Inflammatory macrophage (primary cell): ENCODE data around the gene LGALS7.

Experiments
- DNase-seq, 2 donors: peaks; one replicate each; pipeline ENCODE4 v3.0.0-alpha.2; 2020 to 2022

LGALS7 gene

GRCh38 chr19:38737921-38738737, 35.2 kb downstream of the LGALS7 start:
- no peak for DNase-seq

GRCh38 chr19:38737281-38737865, 35.9 kb downstream of the LGALS7 start:
- no peak for DNase-seq

DNA sequence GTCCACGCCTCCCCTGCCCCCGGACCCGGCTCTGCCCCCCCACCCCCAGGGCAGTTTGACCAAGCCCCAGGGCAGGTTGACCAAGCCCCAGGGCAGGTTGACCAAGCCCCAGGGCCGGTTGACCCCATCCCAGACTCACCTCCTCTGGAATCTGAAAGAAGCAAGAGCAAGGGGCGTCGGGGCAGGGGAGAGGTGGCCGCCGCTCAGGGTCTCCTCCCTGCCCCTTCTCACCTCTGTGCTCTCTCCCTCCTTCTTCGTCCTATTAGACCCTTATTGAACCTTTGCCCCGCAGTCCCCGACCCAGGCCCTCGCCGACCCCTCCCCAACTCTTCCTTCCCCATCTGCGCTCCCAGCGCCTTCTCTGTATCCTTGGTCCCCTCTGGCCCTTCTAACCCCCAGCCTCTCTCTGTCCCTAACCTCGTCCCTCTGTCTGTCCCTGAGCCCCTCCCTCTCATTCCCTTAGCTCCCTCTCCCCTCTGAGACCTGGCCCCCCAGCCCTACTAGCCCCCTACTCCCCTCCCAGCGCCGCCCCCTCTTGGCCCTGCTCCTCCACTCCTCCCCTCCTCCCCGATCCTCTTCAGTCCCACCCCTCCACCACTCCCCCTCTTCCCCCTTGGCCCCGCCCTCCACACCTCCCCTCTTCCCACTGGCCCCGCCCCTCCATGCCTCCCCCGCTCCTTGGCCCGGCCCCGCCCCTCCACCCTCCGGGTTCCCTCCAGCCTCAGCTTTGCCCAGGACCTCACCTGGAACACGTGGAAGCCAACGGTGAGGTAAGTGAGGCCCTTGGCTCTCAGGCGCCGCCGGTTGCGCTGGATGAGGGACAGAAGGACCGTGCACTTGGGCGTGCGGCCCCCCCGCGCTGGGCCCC, 36.7 kb downstream of the LGALS7 start:
- DNase-seq = no peak

- DNase-seq = peak in 1 of 2 donors; percentile 19
Observed at GRCh38 chr19:38736036-38736412, 37.3 kb downstream of the LGALS7 start.

- DNase-seq = no peak
Observed at GRCh38 chr19:38735257-38735686, 38.0 kb downstream of the LGALS7 start.

GRCh38 chr19:38734426-38735256, 38.7 kb downstream of the LGALS7 start:
- peak in 1 of 2 donors; percentile 16 for DNase-seq

- DNase-seq = no peak
Observed at GRCh38 chr19:38734176-38734425, 39.2 kb downstream of the LGALS7 start.

- no peak for DNase-seq
Observed at GRCh38 chr19:38733493-38734175, 39.7 kb downstream of the LGALS7 start.

GRCh38 chr19:38733241-38733492, 40.1 kb downstream of the LGALS7 start:
- no peak for DNase-seq

GRCh38 chr19:38731654-38732301, 41.5 kb downstream of the LGALS7 start:
- no peak for DNase-seq

DNA sequence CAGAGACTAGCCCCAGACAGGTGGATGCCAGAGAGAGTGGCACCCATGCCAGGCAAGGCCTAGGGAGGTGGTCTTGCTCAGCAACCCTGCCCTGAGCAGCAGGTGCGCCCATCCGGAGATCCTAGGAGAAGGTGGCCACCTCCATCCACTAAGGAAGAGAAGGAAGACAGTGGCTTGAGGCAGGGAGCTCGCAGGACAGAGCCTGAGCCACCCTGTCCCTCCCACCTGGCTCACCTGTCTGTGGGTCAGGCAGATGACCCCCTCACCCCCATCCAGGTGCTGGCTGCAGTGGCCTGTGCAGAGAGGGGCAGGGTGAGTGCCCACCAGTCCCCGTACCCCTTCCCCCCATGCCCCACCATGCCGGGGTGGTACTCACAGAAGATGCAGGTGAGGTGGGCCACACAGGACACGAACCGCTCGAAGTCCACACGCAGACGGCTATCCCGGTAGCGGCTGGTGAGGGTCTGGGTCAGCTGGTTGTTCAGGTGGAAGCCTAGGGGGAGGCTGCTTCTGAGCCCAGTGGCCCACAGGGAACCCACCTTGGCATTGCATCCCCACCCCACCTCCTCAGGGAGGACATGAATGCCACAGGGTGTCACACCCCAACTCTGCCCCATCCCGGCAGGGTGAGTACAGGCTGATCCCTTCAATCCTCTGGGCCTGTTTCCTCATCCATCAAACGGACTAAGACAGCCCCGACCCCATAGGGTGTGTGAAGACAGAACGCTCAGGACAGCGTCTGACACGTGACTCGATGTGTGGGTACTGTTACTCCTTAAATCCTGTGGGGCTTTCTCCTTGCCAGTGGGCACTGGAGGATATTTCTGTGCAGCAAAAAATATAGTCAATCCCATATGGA, 42.4 kb downstream of the LGALS7 start:
- no peak for DNase-seq

GRCh38 chr19:38730470-38730730, 42.9 kb downstream of the LGALS7 start:
- no peak for DNase-seq

DNA sequence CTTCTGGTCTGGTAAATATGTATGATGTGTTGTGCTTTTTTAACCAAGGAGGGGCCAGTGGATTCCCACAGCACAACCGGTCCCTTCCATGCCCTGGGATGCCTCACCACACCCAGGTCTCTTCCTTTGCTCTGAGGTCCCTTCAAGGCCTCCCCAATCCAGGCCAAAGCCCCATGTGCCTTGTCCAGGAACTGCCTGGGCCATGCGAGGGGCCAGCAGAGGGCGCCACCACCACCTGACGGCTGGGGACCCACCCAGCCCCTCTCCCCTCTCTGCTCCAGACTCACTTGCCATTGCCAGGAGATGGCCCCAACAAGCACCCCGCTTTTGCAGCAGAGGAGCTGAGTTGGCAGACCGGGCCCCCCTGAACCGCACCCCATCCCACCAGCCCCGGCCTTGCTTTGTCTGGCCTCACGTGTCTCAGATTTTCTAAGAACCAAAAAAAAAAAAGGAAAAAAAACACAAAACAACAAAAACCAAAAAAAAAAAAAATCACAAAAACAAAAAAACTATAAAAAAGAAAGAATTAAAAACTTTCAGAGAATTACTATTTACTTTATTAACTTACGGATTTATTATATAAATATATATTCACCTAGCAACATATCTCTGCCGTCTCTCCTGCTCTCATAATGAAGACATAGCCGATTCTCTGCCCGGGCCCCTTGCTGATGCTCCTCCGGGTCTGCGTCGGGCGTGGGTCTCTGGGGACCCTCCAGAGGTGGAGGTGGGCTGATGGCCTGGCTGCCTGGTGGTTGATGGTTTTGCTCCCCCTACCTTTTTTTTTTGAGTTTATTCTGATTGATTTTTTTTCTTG, 43.5 kb downstream of the LGALS7 start:
- peak; percentile 57 to 58 for DNase-seq

DNA sequence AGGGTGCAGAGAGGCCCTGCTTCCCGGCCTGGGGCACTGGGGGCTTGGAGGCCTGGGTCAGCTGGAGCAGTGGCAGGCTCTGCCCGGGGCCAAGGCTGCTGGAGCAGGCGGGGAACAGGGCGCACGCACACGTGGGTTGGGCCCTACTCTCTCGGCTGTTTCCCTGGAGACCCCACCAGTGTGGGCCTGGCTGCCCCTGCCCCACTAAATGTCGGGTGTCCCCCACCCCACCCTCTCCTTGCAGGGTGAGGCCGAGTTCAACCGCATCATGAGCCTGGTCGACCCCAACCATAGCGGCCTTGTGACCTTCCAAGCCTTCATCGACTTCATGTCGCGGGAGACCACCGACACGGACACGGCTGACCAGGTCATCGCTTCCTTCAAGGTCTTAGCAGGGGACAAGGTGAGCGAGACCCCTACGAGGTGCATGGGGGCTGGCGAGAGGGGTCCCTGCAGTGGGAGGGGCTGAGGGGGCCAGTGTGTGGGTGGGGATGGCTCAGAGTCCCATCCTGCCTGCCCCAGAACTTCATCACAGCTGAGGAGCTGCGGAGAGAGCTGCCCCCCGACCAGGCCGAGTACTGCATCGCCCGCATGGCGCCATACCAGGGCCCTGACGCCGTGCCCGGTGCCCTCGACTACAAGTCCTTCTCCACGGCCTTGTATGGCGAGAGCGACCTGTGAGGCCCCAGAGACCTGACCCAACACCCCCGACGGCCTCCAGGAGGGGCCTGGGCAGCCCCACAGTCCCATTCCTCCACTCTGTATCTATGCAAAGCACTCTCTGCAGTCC, 44.4 kb downstream of the LGALS7 start:
- DNase-seq = no peak

GRCh38 chr19:38727868-38728660, 45.3 kb downstream of the LGALS7 start:
- no peak for DNase-seq

DNA sequence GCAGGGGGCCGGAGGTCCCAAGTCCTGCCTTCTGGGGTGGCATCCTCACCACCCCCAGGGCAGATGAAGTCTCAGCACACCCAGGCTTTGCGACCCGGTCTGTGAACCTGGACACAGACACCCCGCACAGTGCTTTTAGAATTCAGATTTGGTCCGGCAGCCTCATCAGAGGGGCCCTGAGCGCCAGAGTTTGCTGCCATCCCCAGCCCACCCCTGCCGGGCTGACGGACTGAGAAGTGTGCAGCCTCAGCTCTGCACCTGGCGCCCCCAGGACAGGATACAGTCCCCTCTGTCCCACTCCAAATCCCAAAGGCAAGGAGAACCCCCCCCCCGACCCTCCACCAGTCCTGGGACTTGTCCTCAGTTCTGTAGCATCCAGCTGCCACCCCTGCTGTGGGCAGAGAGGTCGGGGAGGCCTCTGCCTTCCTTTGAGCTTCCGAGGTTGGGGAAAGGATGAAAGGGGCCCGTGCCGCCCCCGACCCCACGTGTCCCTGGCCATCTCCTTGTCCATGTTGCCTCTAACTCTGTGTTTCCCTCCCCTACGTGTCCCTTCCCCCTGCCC, 45.9 kb downstream of the LGALS7 start:
- no peak for DNase-seq

GRCh38 chr19:38726761-38727301, 46.5 kb downstream of the LGALS7 start:
- no peak for DNase-seq

- DNase-seq = no peak
Observed at GRCh38 chr19:38726284-38726673, 47.0 kb downstream of the LGALS7 start.
